GM21576 (cell line): ENCODE data around the gene RRM1.
"Not testable (repeated sequence)": the region's sequence is repeated elsewhere in the genome, so short reads cannot be mapped to it uniquely, and the experiment has no call there.

Experiments
- ATAC-seq: cut with Tn5 transposase; IDR thresholded peaks from one replicate; pipeline ENCODE4 v1.9.1; 2021; ENCODE audit warnings: mild to moderate bottlenecking, moderate library complexity; ENCODE audit not compliant: unreplicated experiment

Gene RRM1

DNA sequence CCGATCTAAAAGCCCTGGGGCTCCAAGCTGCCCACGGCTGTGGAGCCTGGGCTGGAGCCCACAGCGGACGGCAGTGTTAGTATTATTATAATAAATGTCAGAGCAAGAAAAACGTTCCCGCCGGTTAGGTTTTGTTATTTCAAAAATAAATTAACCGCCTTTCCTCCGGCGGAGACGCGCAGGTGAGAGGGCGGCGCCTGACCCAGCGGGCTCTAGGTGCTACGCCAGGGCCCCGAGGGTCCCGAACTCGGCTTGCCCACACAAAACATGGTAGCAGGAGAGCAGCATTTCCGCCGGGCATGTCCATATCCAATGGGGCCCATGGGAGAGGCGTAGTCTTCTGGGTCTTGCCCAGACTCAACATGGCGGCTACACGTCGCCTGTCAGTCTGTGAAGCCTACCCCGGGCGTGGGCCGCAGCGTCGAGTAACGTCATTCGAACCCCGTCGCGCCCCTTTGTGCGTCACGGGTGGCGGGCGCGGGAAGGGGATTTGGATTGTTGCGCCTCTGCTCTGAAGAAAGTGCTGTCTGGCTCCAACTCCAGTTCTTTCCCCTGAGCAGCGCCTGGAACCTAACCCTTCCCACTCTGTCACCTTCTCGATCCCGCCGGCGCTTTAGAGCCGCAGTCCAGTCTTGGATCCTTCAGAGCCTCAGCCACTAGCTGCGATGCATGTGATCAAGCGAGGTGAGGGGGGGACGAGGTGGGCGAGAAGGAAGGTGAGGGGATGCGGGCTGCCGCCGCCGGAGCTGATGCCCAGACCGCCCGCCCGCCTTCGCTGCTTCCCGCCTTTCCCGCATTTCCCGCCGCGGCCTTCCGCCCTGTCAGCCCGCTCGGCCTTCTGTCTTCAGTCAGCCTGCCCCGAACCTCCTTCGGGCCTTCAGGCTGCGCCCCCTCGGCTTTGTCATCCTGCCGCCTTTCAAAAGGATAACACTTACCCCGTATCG lies at the start of gene RRM1:
TSS of gene RRM1 (plus strand) at position 452 of the 944 bp plus-strand sequence. CDS start at position 666, 214 bp downstream.
- ATAC-seq, result peak; percentile 90

- ATAC-seq, result no peak
These were observed 49.5 kb upstream of the RRM1 start for GRCh38 chr11:4044976-4045646.

DNA sequence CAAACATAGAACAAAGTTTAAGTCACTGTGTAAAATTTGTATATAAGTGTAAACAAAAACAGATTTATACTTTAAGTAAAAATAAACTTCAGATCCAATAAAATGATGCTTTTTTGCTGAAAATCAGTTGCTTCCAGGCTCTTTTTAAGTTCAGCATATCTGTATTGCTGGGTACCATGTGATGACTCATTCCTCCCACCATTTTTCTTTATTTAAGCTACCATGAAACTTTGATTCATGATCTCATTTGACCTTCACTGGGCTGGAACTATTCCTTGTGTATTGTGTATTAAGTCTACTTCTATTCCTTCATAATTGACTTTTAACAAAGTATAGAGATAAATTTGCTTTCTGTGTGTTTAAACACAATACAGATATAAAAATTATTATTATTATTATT lies 46.3 kb upstream of the RRM1 start:
- ATAC-seq, result no peak

- no peak for ATAC-seq
These were observed 45.6 kb upstream of the RRM1 start for GRCh38 chr11:4049006-4049405.

- no peak for ATAC-seq
These were observed 44.5 kb upstream of the RRM1 start for GRCh38 chr11:4050138-4050537.

- not testable (repeated sequence) for ATAC-seq
These were observed 41.4 kb upstream of the RRM1 start for GRCh38 chr11:4053200-4053599.

GRCh38 chr11:4054643-4055042 lies 40.0 kb upstream of the RRM1 start:
- ATAC-seq, result no peak

- no peak for ATAC-seq
These were observed 35.2 kb upstream of the RRM1 start for GRCh38 chr11:4059424-4059823.

- ATAC-seq, result no peak
These were observed 34.2 kb upstream of the RRM1 start for GRCh38 chr11:4060182-4060923.

GRCh38 chr11:4061700-4062099 lies 32.9 kb upstream of the RRM1 start:
- ATAC-seq, result no peak

- no peak for ATAC-seq
These were observed 31.3 kb upstream of the RRM1 start for GRCh38 chr11:4063348-4063747.

DNA sequence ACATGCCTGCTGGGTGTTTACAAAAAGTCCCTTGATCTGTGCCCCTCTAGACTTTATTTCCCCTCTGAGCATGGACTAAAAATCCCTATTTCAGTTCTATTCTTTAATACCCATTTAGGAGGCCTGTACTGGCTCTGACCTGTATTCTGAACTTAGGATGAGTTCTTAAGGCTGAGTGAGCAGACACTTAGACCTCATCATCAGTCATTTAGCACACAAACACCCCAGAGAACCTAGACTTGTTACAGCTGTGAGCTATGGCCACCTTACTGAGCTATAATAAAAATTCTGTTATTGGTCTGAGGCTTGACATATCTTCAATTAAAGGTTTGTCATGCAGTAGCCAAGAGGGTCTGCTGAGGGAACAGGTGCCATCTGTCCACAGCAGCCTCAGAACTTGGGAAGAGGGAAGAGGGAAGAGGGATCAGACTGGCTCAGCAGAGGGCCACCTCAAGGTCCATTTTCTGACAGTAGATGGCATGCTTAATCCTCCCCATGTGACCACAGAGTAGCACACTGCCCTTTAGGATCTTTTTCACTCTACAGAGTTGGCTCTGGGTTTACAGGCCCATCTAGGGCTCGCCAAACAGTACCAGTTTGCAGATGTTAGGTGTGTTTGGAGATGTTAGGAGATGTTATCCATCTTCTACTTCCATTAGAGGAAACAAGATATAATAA lies 30.2 kb upstream of the RRM1 start:
- ATAC-seq, result no peak

- no peak for ATAC-seq
These were observed 29.5 kb upstream of the RRM1 start for GRCh38 chr11:4065086-4065485.

DNA sequence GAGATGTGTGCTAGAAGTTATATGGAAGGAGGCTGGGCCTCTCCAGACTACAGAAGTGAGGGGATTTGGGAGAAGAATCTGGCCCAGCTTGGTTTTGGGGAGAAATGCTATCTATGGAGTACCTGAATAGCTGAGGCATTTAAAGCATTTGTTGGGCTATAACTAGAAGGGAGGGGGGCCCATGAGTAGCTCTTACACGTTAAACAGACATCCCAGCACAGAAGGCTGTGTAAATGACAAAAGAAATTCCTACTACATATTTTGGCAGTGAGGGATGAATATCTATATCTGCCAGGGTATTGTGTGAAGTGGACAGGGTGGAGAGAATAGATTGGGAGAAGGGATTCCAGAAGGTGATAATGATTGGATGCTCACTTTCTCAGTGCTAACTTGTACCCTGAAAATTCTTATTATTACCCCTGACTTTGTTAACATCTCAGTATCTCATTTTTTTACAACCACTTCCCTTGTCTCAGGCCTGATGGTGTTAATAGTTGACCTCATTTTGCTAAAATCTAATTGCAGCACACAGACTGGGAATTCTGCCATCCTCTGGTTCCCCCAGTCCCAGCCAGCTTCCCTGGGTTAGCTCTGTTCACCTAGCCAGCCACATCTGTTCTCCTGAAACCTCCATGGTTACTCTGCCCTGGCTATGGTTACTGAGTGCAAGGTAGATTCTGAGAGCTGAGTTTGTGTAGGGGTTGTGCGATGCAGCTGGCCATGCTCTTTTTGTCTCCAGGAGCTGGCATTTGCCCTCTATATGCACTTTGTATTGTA lies 28.8 kb upstream of the RRM1 start:
- ATAC-seq, result no peak

DNA sequence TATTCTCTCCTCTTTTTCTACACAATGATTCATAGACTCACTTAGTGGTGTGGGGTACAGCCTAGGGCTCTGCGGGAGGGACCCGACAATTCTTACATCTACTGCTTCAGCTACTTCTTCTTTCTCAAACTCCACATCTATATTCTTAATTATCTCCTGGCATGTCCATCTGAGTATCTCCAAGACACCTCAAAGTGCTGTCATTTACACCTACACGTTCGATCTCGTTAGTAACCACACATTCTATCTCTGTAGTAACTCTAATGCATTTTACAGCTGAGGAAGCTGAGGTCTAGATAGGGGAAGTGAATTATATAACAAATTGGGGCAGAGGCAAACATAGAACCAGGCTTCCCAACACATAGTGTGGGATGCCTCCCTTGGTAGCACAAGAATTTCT lies 27.7 kb upstream of the RRM1 start:
- ATAC-seq, result no peak

GRCh38 chr11:4068962-4069361 lies 25.6 kb upstream of the RRM1 start:
- ATAC-seq, result no peak

DNA sequence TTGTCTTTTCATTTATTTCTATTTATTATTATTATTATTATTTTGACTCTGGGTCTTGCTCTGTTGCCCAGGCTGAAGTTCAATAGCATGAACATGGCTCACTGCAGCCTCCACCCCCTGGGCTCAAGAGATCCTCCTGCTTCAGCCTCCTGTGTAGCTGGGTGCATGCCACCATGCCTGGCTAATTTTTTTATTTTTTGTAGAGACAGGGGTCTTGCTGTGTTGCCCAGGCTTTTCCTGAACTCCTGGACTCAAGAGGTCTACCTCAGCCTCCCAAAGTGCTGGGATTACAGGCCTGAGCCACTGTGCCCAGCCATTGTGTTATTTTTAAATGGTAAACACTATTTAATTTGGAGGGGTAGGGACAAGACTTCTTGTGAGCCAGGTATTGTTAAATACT lies 23.3 kb upstream of the RRM1 start:
- no peak for ATAC-seq

DNA sequence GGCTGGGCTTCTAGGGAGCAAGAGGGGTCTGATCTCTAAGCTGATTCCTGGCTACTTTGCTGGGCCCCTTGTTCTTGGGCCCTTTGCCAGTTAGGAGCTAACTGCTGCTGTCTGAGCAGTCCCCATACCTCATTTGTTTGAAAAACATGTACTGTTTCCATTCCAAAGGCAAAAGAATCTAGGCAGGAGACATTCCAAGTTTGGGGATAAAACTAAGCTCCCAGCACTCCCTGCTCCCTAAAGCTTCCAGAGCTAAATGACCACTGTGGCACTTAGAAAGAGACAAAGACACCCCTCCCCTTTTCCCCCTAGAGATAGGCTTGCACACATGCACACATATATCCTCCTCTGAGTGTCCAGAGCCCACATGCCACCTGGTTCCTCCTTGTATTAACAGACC lies 22.7 kb upstream of the RRM1 start:
- no peak for ATAC-seq

DNA sequence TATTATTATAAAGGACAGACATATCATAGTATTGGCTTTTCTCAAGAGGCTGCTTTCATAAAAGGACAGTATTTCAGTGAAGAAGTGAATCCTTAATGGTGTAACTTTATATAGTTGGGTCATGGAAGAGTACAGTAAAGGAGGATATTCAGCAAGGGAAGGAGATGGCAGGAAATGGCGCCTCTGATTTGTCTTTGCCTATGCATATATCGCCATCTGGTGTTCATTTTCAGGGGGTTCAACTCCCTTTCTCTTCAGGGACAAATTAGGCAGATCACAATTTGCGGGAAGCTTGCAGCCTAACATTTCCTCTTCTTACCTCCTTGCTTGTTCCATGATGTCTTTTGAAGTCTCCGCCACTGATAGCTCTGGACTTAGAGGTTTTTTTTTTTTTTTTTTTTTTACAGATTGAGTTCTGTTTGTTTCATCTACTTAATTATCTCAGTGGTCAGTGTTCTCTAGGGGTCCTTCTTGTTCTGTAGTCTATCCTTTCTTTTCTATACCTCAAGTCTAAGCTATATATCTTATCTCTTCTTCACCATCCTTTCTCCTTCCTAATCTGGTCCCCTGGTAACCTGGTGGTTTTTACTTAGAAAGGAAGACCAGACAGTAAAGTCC lies 21.8 kb upstream of the RRM1 start:
- peak; percentile 62 for ATAC-seq

DNA sequence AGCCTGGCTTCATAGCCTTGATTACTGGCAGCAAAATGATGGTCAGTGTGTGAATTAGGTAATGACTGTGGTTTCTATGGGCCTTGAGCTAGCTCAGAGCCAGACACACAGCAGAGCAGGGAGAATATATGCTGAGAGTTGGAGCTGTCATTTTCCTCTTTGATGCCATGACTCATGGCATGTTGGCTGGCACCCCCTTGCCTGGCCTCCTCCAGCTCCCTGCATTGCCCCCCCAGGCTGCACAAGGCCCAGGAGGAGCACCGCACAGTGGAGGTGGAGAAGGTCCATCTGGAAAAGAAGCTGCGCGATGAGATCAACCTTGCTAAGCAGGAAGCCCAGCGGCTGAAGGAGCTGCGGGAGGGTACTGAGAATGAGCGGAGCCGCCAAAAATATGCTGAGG lies 20.3 kb upstream of the RRM1 start:
- ATAC-seq, result no peak
